CD4-positive, alpha-beta T cell treated with Interleukin-10 for 1 hour (primary cell): ENCODE results near the gene RPA1.
"Not testable (repeated sequence)": the region's sequence is repeated elsewhere in the genome, so short reads cannot be mapped to it uniquely, and the experiment has no call there.

Source experiments
- DNase-seq: peaks from one replicate; pipeline ENCODE4 v3.0.0-alpha.2; 2020

The RPA1 gene

GRCh38 chr17:1829592-1830257, at the start of gene RPA1, which contains the start of gene SMYD4:
Gene RPA1, plus strand, starts transcription at chr17:1830005. Its CDS starts 89 bp downstream, at chr17:1830094.
Gene SMYD4, minus strand, starts transcription at chr17:1829902. Its CDS starts 1,908 bp downstream, at chr17:1827994.
- DNase-seq, result peak; percentile 88

- no peak for DNase-seq
Measured at GRCh38 chr17:1782171-1782567, 47.6 kb upstream of the RPA1 start.

GRCh38 chr17:1783271-1783670, 46.5 kb upstream of the RPA1 start:
- no peak for DNase-seq

- peak; percentile 29 for DNase-seq
Measured at GRCh38 chr17:1783834-1784611, 45.8 kb upstream of the RPA1 start.

GRCh38 chr17:1785930-1786329, 43.9 kb upstream of the RPA1 start:
- no peak for DNase-seq

- DNase-seq, result no peak
Measured at GRCh38 chr17:1786708-1787107, 43.1 kb upstream of the RPA1 start.

- DNase-seq, result no peak
Measured at GRCh38 chr17:1787301-1787902, 42.4 kb upstream of the RPA1 start.

GRCh38 chr17:1789936-1790335, 39.9 kb upstream of the RPA1 start:
- no peak for DNase-seq

- no peak for DNase-seq
Measured at GRCh38 chr17:1792495-1793446, 37.0 kb upstream of the RPA1 start.

GRCh38 chr17:1793447-1793806, 36.4 kb upstream of the RPA1 start:
- DNase-seq, result no peak

GRCh38 chr17:1796800-1797199, 33.0 kb upstream of the RPA1 start:
- DNase-seq, result no peak

GRCh38 chr17:1797323-1797722, 32.5 kb upstream of the RPA1 start:
- DNase-seq, result no peak

- not testable (repeated sequence) for DNase-seq
Measured at GRCh38 chr17:1797846-1798245, 32.0 kb upstream of the RPA1 start.

GRCh38 chr17:1800240-1800639, 29.6 kb upstream of the RPA1 start:
- DNase-seq, result no peak

GRCh38 chr17:1800712-1801111, 29.1 kb upstream of the RPA1 start:
- no peak for DNase-seq

- DNase-seq, result no peak
Measured at GRCh38 chr17:1802429-1802828, 27.4 kb upstream of the RPA1 start.

GRCh38 chr17:1803280-1803679, 26.5 kb upstream of the RPA1 start:
- no peak for DNase-seq

GRCh38 chr17:1807890-1808289, 21.9 kb upstream of the RPA1 start:
- no peak for DNase-seq

GRCh38 chr17:1808644-1809043, 21.2 kb upstream of the RPA1 start:
- no peak for DNase-seq

GRCh38 chr17:1809815-1810214, 20.0 kb upstream of the RPA1 start:
- DNase-seq, result not testable (repeated sequence)

- no peak for DNase-seq
Measured at GRCh38 chr17:1810450-1811103, 19.2 kb upstream of the RPA1 start.

GRCh38 chr17:1813088-1813487, 16.7 kb upstream of the RPA1 start:
- no peak for DNase-seq
